Measurements from ENCODE around the gene NFKB2.

The NFKB2 gene

GRCh38 chr10:102420714-102421506 is 25.4 kb downstream of the NFKB2 start, which contains the start of gene FBXL15:
TSS of gene FBXL15 (plus strand) at chr10:102420836. CDS start at chr10:102421130, 294 bp downstream.
- DNase-seq (ENCODE audit: extremely low read depth in 1 of 2, low read depth in 1 of 2) = peak; percentile 91 to 92

- DNase-seq (ENCODE audit: extremely low read depth in 1 of 2, low read depth in 1 of 2) = no peak
Observed at GRCh38 chr10:102421507-102421756, 25.9 kb downstream of the NFKB2 start.

- no peak for DNase-seq (ENCODE audit: extremely low read depth in 1 of 2, low read depth in 1 of 2)
Observed at GRCh38 chr10:102421757-102422512, 26.4 kb downstream of the NFKB2 start.

- DNase-seq (ENCODE audit: extremely low read depth in 1 of 2, low read depth in 1 of 2) = no peak
Observed at GRCh38 chr10:102422545-102423129, 27.1 kb downstream of the NFKB2 start.

- DNase-seq (ENCODE audit: extremely low read depth in 1 of 2, low read depth in 1 of 2) = no peak
Observed at GRCh38 chr10:102423372-102423968, 28.0 kb downstream of the NFKB2 start.

GRCh38 chr10:102424145-102424544 is 28.6 kb downstream of the NFKB2 start:
- DNase-seq (ENCODE audit: extremely low read depth in 1 of 2, low read depth in 1 of 2) = no peak

- no peak for DNase-seq (ENCODE audit: extremely low read depth in 1 of 2, low read depth in 1 of 2)
Observed at GRCh38 chr10:102424916-102425315, 29.4 kb downstream of the NFKB2 start.

GRCh38 chr10:102425444-102425843 is 29.9 kb downstream of the NFKB2 start:
- no peak for DNase-seq (ENCODE audit: extremely low read depth in 1 of 2, low read depth in 1 of 2)

- no peak for DNase-seq (ENCODE audit: extremely low read depth in 1 of 2, low read depth in 1 of 2)
Observed at GRCh38 chr10:102426803-102427287, 31.3 kb downstream of the NFKB2 start.

GRCh38 chr10:102429468-102429867 is 34.0 kb downstream of the NFKB2 start:
- DNase-seq (ENCODE audit: extremely low read depth in 1 of 2, low read depth in 1 of 2) = no peak

GRCh38 chr10:102431452-102432124 is 36.1 kb downstream of the NFKB2 start:
- no peak for DNase-seq (ENCODE audit: extremely low read depth in 1 of 2, low read depth in 1 of 2)

GRCh38 chr10:102432162-102432950 is 36.9 kb downstream of the NFKB2 start, which contains the start of gene CUEDC2:
TSS of gene CUEDC2 (minus strand) at chr10:102432574. CDS start at chr10:102425188, 7,386 bp downstream.
- peak; percentile 90 to 91 for DNase-seq (ENCODE audit: extremely low read depth in 1 of 2, low read depth in 1 of 2)

GRCh38 chr10:102433619-102434046 is 38.1 kb downstream of the NFKB2 start:
- DNase-seq (ENCODE audit: extremely low read depth in 1 of 2, low read depth in 1 of 2) = no peak

GRCh38 chr10:102434394-102435132 is 39.1 kb downstream of the NFKB2 start:
- no peak for DNase-seq (ENCODE audit: extremely low read depth in 1 of 2, low read depth in 1 of 2)

GRCh38 chr10:102435133-102435497 is 39.6 kb downstream of the NFKB2 start:
- no peak for DNase-seq (ENCODE audit: extremely low read depth in 1 of 2, low read depth in 1 of 2)

GRCh38 chr10:102435529-102436233 is 40.2 kb downstream of the NFKB2 start:
- DNase-seq (ENCODE audit: extremely low read depth in 1 of 2, low read depth in 1 of 2) = no peak

- DNase-seq (ENCODE audit: extremely low read depth in 1 of 2, low read depth in 1 of 2) = no peak
Observed at GRCh38 chr10:102436312-102436711, 40.8 kb downstream of the NFKB2 start.

GRCh38 chr10:102437515-102437914 is 42.0 kb downstream of the NFKB2 start:
- DNase-seq (ENCODE audit: extremely low read depth in 1 of 2, low read depth in 1 of 2) = no peak

- DNase-seq (ENCODE audit: extremely low read depth in 1 of 2, low read depth in 1 of 2) = no peak
Observed at GRCh38 chr10:102438374-102438773, 42.9 kb downstream of the NFKB2 start.
